K562 (cell line): ENCODE data around the gene STX12. TPM values are rescaled to one million over a fixed set of nuclear protein-coding genes. Genes with fewer than 3 reads are reported as not detected.

Source experiments
- ARID4B ChIP-seq: sonication (generic); formaldehyde crosslinking; IDR thresholded peaks from 2 replicates; pipeline ENCODE4 v1.8.0; 2022; ENCODE audit warnings: mild to moderate bottlenecking, missing genetic modification reagents
- ATF4 ChIP-seq: fragments of 450-650 bp; formaldehyde crosslinking; IDR thresholded peaks from 2 replicates; pipeline ENCODE4 v1.4.0; 2022; ENCODE audit warnings: mild to moderate bottlenecking, moderate library complexity
- CHD7 ChIP-seq: fragments of 200-600 bp; sonication (generic); IDR thresholded peaks from one replicate; pipeline ENCODE4 v1.6.1; 2012; ENCODE audit warnings: mild to moderate bottlenecking, low read depth, low read length, inconsistent platforms
- FOXK2 ChIP-seq, 2 experiments: fragments of 450-650 bp; IDR thresholded peaks in 1 of 2; conservative IDR thresholded peaks in 1 of 2; 2 replicates each; pipeline ENCODE4 v1.6.1; 2016; ENCODE audit warnings: low read depth in 2 of 2, mild to moderate bottlenecking in 1 of 2
- KLF6 ChIP-seq: fragments of 250-450 bp; sonication (Bioruptor Pico); IDR thresholded peaks from 2 replicates; pipeline ENCODE4 v1.4.0; 2020; ENCODE audit warnings: mild to moderate bottlenecking, moderate library complexity, borderline replicate concordance
- RCOR1 ChIP-seq, 2 experiments: IDR thresholded peaks; 2 replicates each; pipeline ENCODE4 v1.6.1; 2012; ENCODE audit warnings: low read depth in 2 of 2, low read length in 2 of 2, borderline replicate concordance in 1 of 2, improper control_type of control experiment in 1 of 2
- TCFL5 ChIP-seq: fragments of 250-450 bp; sonication (Bioruptor Pico); conservative IDR thresholded peaks from 2 replicates; pipeline ENCODE4 v1.6.1; 2021; ENCODE audit warnings: mild to moderate bottlenecking, moderate library complexity, matching md5 sums
- TGIF2 ChIP-seq: sonication (generic); formaldehyde crosslinking; IDR thresholded peaks from 2 replicates; pipeline ENCODE4 v1.8.1; 2022; ENCODE audit warnings: mild to moderate bottlenecking, missing genetic modification reagents, moderate library complexity
- polyA plus RNA-seq, 8 experiments: library from polyadenylated mRNA; depleted of rRNA in 4 of 8; stranded (reverse) in 5 of 8; unstranded in 3 of 8; fragments of >200 nt; fragmentation: Nextera tagmentation in 2 of 8; fragmentation: Illumina TruSeq in 1 of 8; extraction: Ambion mirVana in 2 of 8; extraction: Trizol in 1 of 8; gene quantifications; 2 replicates each; pipeline versions ENCODE4 v1.2.1 to v1.2.3, GENCODE V29; 2011 to 2014; ENCODE audit warnings: inconsistent platforms in 1 of 8, missing spikeins in 1 of 8
- total RNA-seq, 7 experiments: library from RNA; depleted of rRNA in 6 of 7; stranded (reverse); fragments of >200 nt in 6 of 7; fragmentation: Illumina TruSeq in 2 of 7; extraction: Trizol in 2 of 7; gene quantifications; 2 replicates each; pipeline versions ENCODE4 v1.2.1 to v1.2.3, GENCODE V29; 2011 to 2021; ENCODE audit warnings: low replicate concordance in 1 of 7

STX12 gene
- total and polyA plus RNA-seq, 9 of the 15 experiments (the other 6 are each of a cell fraction or from before 2014, with no cell fraction given), result 16.9 to 31.3 (median 25.7) TPM

GRCh38 chr1:27772932-27773825 is at the start of gene STX12 (continued):
- no peak for TF ChIP-seq KLF6 (CRISPR knock-in tag)
- peak; percentile 96 for TF ChIP-seq TGIF2
- TF ChIP-seq ATF4 (CRISPR knock-in tag), result no peak
- no peak for TF ChIP-seq TCFL5
- peak; percentile 84 to 100 for TF ChIP-seq RCOR1 (IDR thresholded peaks at IDR 0.05; ENCODE audit: borderline replicate concordance in 1 of 2, low read depth in 2 of 2, low read length in 2 of 2)
- peak in 1 of 2 experiments; percentile 14; a peak in 1 of 4 replicates for TF ChIP-seq FOXK2 (conservative IDR thresholded peaks at IDR 0.05 in 1 of 2, IDR thresholded peaks at IDR 0.05 in 1 of 2; ENCODE audit: low read depth in 2 of 2)
- TF ChIP-seq ARID4B (CRISPR knock-in tag), result peak; percentile 80
- TF ChIP-seq CHD7, result no peak
